GM13976 (cell line): ENCODE data around the gene CHRNG.

ENCODE experiments used
- DNase-seq: peaks from one replicate; pipeline ENCODE4 v3.0.0; 2012; ENCODE audit warnings: low spot score
- in situ Hi-C: fragments of 300-500 bp; cut with MboI; formaldehyde crosslinking; loops from one replicate; pipeline ENCODE4 v1.12.0; 2022; ENCODE audit warnings: low sequenced_read_pairs, mixed read lengths, inconsistent platforms; ENCODE audit not compliant: unreplicated experiment
- TF ChIP-seq, protein P1 (sequence below): IDR thresholded peaks from 2 replicates; pipeline ENCODE4 v1.5.1; 2012; ENCODE audit warnings: borderline replicate concordance, mild to moderate bottlenecking; ENCODE audit not compliant: insufficient read depth; ENCODE audit errors: extremely low read depth, missing control alignments, control extremely low read depth

The CHRNG gene

DNA sequence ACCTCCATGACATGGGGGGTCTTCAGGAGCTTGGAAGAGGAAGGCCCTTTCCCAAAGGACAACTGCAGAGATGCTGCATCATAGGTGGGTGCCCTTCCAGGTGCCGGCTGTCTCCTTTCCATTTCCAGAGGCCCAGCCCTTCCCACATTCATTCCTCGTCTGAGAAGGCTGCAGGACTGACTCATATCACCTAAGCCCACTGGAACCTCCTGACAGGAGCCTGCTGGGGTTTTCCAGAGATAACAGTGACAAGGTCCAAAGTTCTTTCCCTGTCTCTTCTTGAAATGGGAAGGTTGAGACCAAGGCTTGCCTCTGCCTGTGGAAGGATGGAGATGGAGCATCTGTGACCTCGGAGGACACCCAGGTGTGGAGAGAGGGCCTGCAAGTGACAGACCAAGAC lies 22.9 kb upstream of the CHRNG start:
- DNase-seq, result no peak
- TF ChIP-seq, protein P1, sequence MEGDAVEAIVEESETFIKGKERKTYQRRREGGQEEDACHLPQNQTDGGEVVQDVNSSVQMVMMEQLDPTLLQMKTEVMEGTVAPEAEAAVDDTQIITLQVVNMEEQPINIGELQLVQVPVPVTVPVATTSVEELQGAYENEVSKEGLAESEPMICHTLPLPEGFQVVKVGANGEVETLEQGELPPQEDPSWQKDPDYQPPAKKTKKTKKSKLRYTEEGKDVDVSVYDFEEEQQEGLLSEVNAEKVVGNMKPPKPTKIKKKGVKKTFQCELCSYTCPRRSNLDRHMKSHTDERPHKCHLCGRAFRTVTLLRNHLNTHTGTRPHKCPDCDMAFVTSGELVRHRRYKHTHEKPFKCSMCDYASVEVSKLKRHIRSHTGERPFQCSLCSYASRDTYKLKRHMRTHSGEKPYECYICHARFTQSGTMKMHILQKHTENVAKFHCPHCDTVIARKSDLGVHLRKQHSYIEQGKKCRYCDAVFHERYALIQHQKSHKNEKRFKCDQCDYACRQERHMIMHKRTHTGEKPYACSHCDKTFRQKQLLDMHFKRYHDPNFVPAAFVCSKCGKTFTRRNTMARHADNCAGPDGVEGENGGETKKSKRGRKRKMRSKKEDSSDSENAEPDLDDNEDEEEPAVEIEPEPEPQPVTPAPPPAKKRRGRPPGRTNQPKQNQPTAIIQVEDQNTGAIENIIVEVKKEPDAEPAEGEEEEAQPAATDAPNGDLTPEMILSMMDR, result no peak

DNA sequence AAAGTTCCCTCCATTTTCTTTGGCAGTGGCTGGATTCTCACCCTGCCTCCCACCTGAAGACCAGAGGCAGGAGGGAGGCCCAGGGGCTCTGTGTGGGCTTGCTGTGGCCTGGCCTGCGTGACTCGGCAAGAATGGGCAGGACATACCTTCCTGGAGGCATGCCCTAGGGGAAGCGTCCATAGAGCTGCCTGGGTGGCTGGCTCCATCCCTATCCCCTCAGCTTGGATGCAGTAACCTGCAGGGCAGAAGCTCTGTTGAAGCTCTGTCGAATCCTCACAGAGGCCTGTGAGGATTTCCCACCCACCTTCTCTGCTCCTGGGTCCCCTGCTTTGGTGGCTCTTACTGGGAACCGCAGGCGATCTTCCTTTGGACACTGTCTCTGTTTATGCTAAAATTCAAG lies 20.6 kb upstream of the CHRNG start:
- no peak for DNase-seq
- TF ChIP-seq, protein P1, result no peak
- in situ Hi-C loops, result no loop called here

More for the DNA sequence above, 22.9 kb upstream of the CHRNG start:
- in situ Hi-C loops, result no loop called here

DNA sequence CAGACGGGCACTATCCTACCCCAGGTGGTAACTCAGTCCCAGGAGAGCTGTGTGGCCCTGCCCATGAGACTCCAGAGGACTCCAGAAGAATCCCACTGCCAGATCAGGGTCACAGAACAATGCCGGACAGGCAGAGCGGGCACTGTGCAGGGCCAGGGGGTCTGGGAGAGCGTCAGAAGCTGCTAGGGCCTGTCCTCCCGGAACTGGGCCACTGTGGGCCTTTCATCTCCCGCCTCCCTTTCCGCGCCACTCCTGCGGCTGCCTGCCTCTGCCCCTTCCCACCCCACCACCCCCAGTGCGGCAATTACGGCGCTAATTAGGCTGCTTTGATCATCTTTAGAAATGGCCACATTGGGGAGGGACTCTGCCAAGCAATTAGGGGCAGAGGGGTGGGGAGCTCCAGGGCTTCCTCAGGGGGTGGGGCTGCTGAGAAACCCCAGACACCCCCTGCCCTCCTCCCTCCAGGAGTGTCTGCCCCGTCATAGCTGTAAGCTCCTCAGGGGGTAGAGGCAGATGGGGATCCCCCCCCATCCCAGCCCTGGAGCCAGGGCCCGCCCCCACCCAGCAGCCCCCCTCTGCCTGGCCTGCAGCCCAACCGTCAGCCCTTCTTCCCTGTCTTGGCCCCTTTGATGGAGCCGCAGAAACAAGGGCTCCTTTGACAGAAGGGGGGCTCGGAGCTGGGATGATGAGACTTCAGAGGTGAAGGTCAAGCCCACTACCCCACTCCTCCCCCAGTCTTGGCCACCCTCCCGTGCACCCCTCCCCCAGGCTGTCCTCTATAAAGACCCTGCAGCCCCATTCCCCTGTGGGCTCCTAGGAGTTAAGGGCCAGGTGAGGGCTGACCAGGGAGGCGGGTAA lies 19.7 kb upstream of the CHRNG start, which contains the start of gene PRSS56:
TSS of gene PRSS56 (plus strand) at position 808 of the 858 bp plus-strand sequence. CDS start 211 bp downstream, outside the sequence.
- TF ChIP-seq, protein P1, result no peak
- no peak for DNase-seq
- in situ Hi-C loops, result no loop called here

DNA sequence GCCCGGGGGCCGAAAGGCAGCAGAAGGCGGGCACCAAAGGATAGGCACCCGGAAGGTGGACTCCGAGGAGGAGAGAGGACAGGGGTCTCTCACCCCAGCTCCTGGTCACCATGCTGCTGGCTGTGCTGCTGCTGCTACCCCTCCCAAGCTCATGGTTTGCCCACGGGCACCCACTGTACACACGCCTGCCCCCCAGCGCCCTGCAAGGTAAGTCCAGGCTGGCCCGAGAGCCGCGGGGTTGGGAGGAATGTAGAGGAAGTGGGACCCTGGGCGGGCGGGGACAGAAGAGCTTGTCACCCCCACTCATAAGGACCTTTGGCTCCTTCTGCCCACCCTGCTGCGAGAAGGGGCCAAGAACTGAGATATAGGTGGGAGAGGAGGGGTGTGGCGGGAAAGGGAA lies 19.0 kb upstream of the CHRNG start:
- in situ Hi-C loops, result no loop called here
- TF ChIP-seq, protein P1, result no peak
- no peak for DNase-seq

DNA sequence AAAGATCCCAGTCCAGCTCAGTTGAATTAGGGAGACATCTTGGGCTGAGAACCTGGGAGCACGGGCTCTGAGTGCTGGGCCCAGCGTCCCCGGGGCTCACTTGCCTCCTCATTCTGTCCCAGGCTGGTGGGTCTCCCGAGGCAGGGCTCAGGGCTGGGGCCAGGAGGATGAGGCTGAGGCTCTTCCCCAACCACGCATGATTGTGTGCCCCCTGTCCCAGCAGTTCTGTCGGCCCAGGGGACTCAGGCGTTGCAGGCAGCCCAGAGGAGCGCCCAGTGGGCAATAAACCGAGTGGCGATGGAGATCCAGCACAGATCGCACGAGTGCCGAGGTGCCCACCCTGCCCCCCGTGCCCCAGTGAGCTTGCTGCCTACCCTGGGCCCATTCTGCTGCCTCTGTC lies 18.4 kb upstream of the CHRNG start:
- TF ChIP-seq, protein P1, result no peak
- no peak for DNase-seq
- in situ Hi-C loops, result no loop called here

DNA sequence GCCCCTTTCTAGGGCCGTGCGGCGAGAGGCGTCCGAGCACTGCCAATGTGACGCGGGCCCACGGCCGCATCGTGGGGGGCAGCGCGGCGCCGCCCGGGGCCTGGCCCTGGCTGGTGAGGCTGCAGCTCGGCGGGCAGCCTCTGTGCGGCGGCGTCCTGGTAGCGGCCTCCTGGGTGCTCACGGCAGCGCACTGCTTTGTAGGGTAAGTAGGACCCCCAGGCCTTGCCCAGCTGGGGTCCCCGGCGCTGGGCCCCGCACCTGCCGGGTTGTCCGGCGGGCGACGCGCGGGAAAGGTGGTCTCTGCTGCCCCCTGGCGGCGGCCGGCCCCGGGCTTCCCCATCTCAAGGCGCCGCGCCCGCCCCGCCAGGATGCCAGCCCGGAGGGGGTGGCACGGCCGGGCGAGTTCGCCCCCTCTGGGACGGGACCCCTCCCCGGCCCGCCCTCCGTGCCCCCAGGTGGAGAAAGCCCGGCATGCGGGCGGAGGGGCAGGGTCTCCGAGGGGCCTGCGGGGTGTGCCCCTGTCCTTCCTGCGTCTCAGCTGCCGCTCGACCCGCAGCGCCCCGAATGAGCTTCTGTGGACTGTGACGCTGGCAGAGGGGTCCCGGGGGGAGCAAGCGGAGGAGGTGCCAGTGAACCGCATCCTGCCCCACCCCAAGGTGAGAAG lies 17.4 kb upstream of the CHRNG start:
- in situ Hi-C loops, result no loop called here
- peak; percentile 91 for DNase-seq

More for the DNA sequence above, 17.4 kb upstream of the CHRNG start:
- TF ChIP-seq, protein P1, result peak; percentile 72
